ENCODE results near the gene GPR132. TPM values are rescaled to one million over a fixed set of nuclear protein-coding genes. Genes with fewer than 3 reads are reported as not detected.
A peak's percentile ranks its signal among the peaks of the same experiment; 100 is the strongest.

The GPR132 gene
- total RNA-seq, 1 experiment from 2014 or later = not detected

- Histone ChIP-seq H3K4me1 (replicated peaks) (peaks cover 60% of the 10 kb centered on the region), H3K27me3 (replicated peaks) (no peaks in the 10 kb centered on the region), H3K9me3 (replicated peaks) (no peaks in the 10 kb centered on the region), H3K4me3 (no peak overlapping the region), H3K36me3 (no peaks in the 10 kb centered on the region), H3K27ac (peak overlapping the region; percentile 96)
- peak in 1 of 2 experiments; percentile 23 for DNase-seq (ENCODE audit: low read depth in 1 of 2, low spot score in 2 of 2)
Observed at GRCh38 chr14:105026802-105027563, 38.2 kb downstream of the GPR132 start.

GRCh38 chr14:105026033-105026785 lies 39.0 kb downstream of the GPR132 start:
- H3K4me3 ChIP-seq = no peak overlapping the region
- no peaks in the 10 kb centered on the region for H3K27me3 ChIP-seq (replicated peaks)
- DNase-seq (ENCODE audit: low read depth in 1 of 2, low spot score in 2 of 2) = peak in 1 of 2 experiments; percentile 48
- no peaks in the 10 kb centered on the region for H3K36me3 ChIP-seq
- H3K27ac ChIP-seq = peak overlapping the region; percentile 96
- H3K4me1 ChIP-seq (replicated peaks) = peaks cover 67% of the 10 kb centered on the region
- H3K9me3 ChIP-seq (replicated peaks) = no peaks in the 10 kb centered on the region

- H3K4me1 ChIP-seq (replicated peaks) = peaks cover 67% of the 10 kb centered on the region
- peak overlapping the region; percentile 96 for H3K27ac ChIP-seq
- H3K9me3 ChIP-seq (replicated peaks) = 0 out of 2 replicates have a peak, but pooled peaks cover 2% of the 10 kb centered on the region
- peaks cover 5% of the 10 kb centered on the region for H3K36me3 ChIP-seq
- no peak overlapping the region for H3K4me3 ChIP-seq
- no peaks in the 10 kb centered on the region for H3K27me3 ChIP-seq (replicated peaks)
- no peak for DNase-seq (ENCODE audit: low read depth in 1 of 2, low spot score in 2 of 2)
Observed at GRCh38 chr14:105025429-105025828, 39.8 kb downstream of the GPR132 start.

GRCh38 chr14:105023791-105024480 lies 41.3 kb downstream of the GPR132 start:
- peak overlapping the region; percentile 96 for H3K27ac ChIP-seq
- 0 out of 2 replicates have a peak, but pooled peaks cover 2% of the 10 kb centered on the region for H3K9me3 ChIP-seq (replicated peaks)
- H3K4me3 ChIP-seq = peak overlapping the region; percentile 9
- H3K4me1 ChIP-seq (replicated peaks) = peaks cover 79% of the 10 kb centered on the region
- H3K36me3 ChIP-seq = peaks cover 20% of the 10 kb centered on the region
- no peaks in the 10 kb centered on the region for H3K27me3 ChIP-seq (replicated peaks)
- peak in 1 of 2 experiments; percentile 76 for DNase-seq (ENCODE audit: low read depth in 1 of 2, low spot score in 2 of 2)

- Histone ChIP-seq H3K27me3 (replicated peaks) (no peaks in the 10 kb centered on the region), H3K9me3 (replicated peaks) (0 out of 2 replicates have a peak, but pooled peaks cover 2% of the 10 kb centered on the region), H3K27ac (peak overlapping the region; percentile 96), H3K4me1 (replicated peaks) (peaks cover 82% of the 10 kb centered on the region), H3K4me3 (no peak overlapping the region), H3K36me3 (peaks cover 28% of the 10 kb centered on the region)
- peak in 1 of 2 experiments; percentile 28 for DNase-seq (ENCODE audit: low read depth in 1 of 2, low spot score in 2 of 2)
Observed at GRCh38 chr14:105023144-105023543, 42.1 kb downstream of the GPR132 start.

- no peak for DNase-seq (ENCODE audit: low read depth in 1 of 2, low spot score in 2 of 2)
- H3K27ac ChIP-seq = no peak overlapping the region
- peaks cover 82% of the 10 kb centered on the region for H3K4me1 ChIP-seq (replicated peaks)
- peaks cover 37% of the 10 kb centered on the region for H3K36me3 ChIP-seq
- H3K4me3 ChIP-seq = no peak overlapping the region
- H3K27me3 ChIP-seq (replicated peaks) = no peaks in the 10 kb centered on the region
- H3K9me3 ChIP-seq (replicated peaks) = 0 out of 2 replicates have a peak, but pooled peaks cover 2% of the 10 kb centered on the region
Observed at GRCh38 chr14:105022276-105022670, 43.0 kb downstream of the GPR132 start.

- DNase-seq (ENCODE audit: low read depth in 1 of 2, low spot score in 2 of 2) = no peak
- 0 out of 2 replicates have a peak, but pooled peaks cover 2% of the 10 kb centered on the region for H3K9me3 ChIP-seq (replicated peaks)
- peaks cover 77% of the 10 kb centered on the region for H3K4me1 ChIP-seq (replicated peaks)
Observed at GRCh38 chr14:105021656-105022275, 43.5 kb downstream of the GPR132 start.

GRCh38 chr14:105020815-105021655 lies 44.2 kb downstream of the GPR132 start, which contains the start of gene CDCA4:
TSS of gene CDCA4 (minus strand) at chr14:105021083. CDS start at chr14:105011929, 9,154 bp downstream.
- DNase-seq (ENCODE audit: low read depth in 1 of 2, low spot score in 2 of 2) = peak; percentile 94
- 0 out of 2 replicates have a peak, but pooled peaks cover 2% of the 10 kb centered on the region for H3K9me3 ChIP-seq (replicated peaks)
- no peaks in the 10 kb centered on the region for H3K27me3 ChIP-seq (replicated peaks)
- peaks cover 49% of the 10 kb centered on the region for H3K36me3 ChIP-seq
- peaks cover 69% of the 10 kb centered on the region for H3K4me1 ChIP-seq (replicated peaks)
- peak within 1 kb of the TSS; percentile 91 for H3K27ac ChIP-seq
- peak within 1 kb of the TSS; percentile 97 for H3K4me3 ChIP-seq

More at GRCh38 chr14:105021656-105022275, 43.5 kb downstream of the GPR132 start:
- Histone ChIP-seq H3K4me3 (peak overlapping the region; percentile 97), H3K27me3 (replicated peaks) (no peaks in the 10 kb centered on the region), H3K36me3 (peaks cover 42% of the 10 kb centered on the region), H3K27ac (peak overlapping the region; percentile 68)

GRCh38 chr14:105019861-105020814 lies 45.1 kb downstream of the GPR132 start:
- 0 out of 2 replicates have a peak, but pooled peaks cover 2% of the 10 kb centered on the region for H3K9me3 ChIP-seq (replicated peaks)
- peaks cover 63% of the 10 kb centered on the region for H3K4me1 ChIP-seq (replicated peaks)
- H3K27ac ChIP-seq = peak overlapping the region; percentile 91
- H3K27me3 ChIP-seq (replicated peaks) = no peaks in the 10 kb centered on the region
- DNase-seq (ENCODE audit: low read depth in 1 of 2, low spot score in 2 of 2) = peak in 1 of 2 experiments; percentile 42
- peak overlapping the region; percentile 97 for H3K4me3 ChIP-seq
- H3K36me3 ChIP-seq = peaks cover 58% of the 10 kb centered on the region

- H3K36me3 ChIP-seq = peaks cover 69% of the 10 kb centered on the region
- DNase-seq (ENCODE audit: low read depth in 1 of 2, low spot score in 2 of 2) = no peak
- H3K9me3 ChIP-seq (replicated peaks) = 0 out of 2 replicates have a peak, but pooled peaks cover 2% of the 10 kb centered on the region
- no peak overlapping the region for H3K27ac ChIP-seq
- no peaks in the 10 kb centered on the region for H3K27me3 ChIP-seq (replicated peaks)
- H3K4me1 ChIP-seq (replicated peaks) = peaks cover 47% of the 10 kb centered on the region
- no peak overlapping the region; the same call in 1 of the 2 replicates for H3K4me3 ChIP-seq
Observed at GRCh38 chr14:105018414-105018813, 46.8 kb downstream of the GPR132 start.

GRCh38 chr14:105015905-105016304 lies 49.3 kb downstream of the GPR132 start:
- no peaks in the 10 kb centered on the region for H3K27me3 ChIP-seq (replicated peaks)
- DNase-seq (ENCODE audit: low read depth in 1 of 2, low spot score in 2 of 2) = no peak
- H3K4me3 ChIP-seq = no peak overlapping the region
- H3K9me3 ChIP-seq (replicated peaks) = 0 out of 2 replicates have a peak, but pooled peaks cover 2% of the 10 kb centered on the region
- H3K36me3 ChIP-seq = peaks cover 91% of the 10 kb centered on the region
- no peak overlapping the region for H3K27ac ChIP-seq
- peaks cover 30% of the 10 kb centered on the region for H3K4me1 ChIP-seq (replicated peaks)
